ENCODE results near the gene AGPAT2. TPM values are rescaled to one million over a fixed set of nuclear protein-coding genes. Genes with fewer than 3 reads are reported as not detected.
A peak's percentile ranks its signal among the peaks of the same experiment; 100 is the strongest.

Gene AGPAT2
- total RNA-seq, 1 experiment from 2014 or later = 103 TPM

GRCh38 chr9:136666372-136667213 lies 20.7 kb downstream of the AGPAT2 start:
- Histone ChIP-seq H3K9me2 (replicated peaks; ENCODE audit: low read length) (no peaks in the 10 kb centered on the region), H4K20me1 (ENCODE audit: low read length) (no peaks in the 10 kb centered on the region), H3K4me1 (ENCODE audit: insufficient read depth, low read length) (no peaks in the 10 kb centered on the region), H3F3A (ENCODE audit: low read length, unreplicated experiment) (no peaks in the 10 kb centered on the region), H3K27me3 (ENCODE audit: low read length) (no peaks in the 10 kb centered on the region), H3K27ac (ENCODE audit: low read length) (no peak overlapping the region), H3K79me2 (ENCODE audit: low read length) (no peaks in the 10 kb centered on the region), H3K4me2 (ENCODE audit: low read length) (peak overlapping the region; percentile 63), H3K36me3 (ENCODE audit: low read depth, low read length) (no peaks in the 10 kb centered on the region), H3K4me3 (ENCODE audit: low read length) (peak overlapping the region; percentile 42; the same call in 1 of the 2 replicates), H3K9me3 (ENCODE audit: low read length) (no peaks in the 10 kb centered on the region), H3K9ac (ENCODE audit: low read length) (no peak overlapping the region), H2AFZ (ENCODE audit: low read length) (no peak overlapping the region)
- TF ChIP-seq EZH2phosphoT487 (IDR thresholded peaks at IDR 0.05; ENCODE audit: borderline replicate concordance, low read length) = no peak
- no peak for ATAC-seq
- intact Hi-C loops (cut with micrococcal nuclease) = no loop called here
- POLR2A ChIA-PET (ENCODE audit: unreplicated experiment) = interaction anchor here (0.6 kb wide), 1 partner anchor 23 kb away, joined by 7 read pairs; no protein-coding TSS in a partner anchor
- no TSS peak for BruUV-seq (replicated peaks)
- DNase-seq = no peak
- CTCF ChIA-PET = interaction anchor here (0.6 kb wide), 1 partner anchor 92 kb away, joined by 8 read pairs; the partner anchor contains the start of gene LCN8

GRCh38 chr9:136665704-136666371 lies 21.4 kb downstream of the AGPAT2 start:
- no TSS peak for BruUV-seq (replicated peaks)
- DNase-seq = no peak
- Histone ChIP-seq H3K27ac (ENCODE audit: low read length) (no peak overlapping the region), H3K4me3 (ENCODE audit: low read length) (peak overlapping the region; percentile 42; the same call in 1 of the 2 replicates), H2AFZ (ENCODE audit: low read length) (no peak overlapping the region), H3K79me2 (ENCODE audit: low read length) (no peaks in the 10 kb centered on the region), H3K4me1 (ENCODE audit: insufficient read depth, low read length) (no peaks in the 10 kb centered on the region), H3K27me3 (ENCODE audit: low read length) (no peaks in the 10 kb centered on the region), H3K9me2 (replicated peaks; ENCODE audit: low read length) (no peaks in the 10 kb centered on the region), H4K20me1 (ENCODE audit: low read length) (no peaks in the 10 kb centered on the region), H3K9me3 (ENCODE audit: low read length) (no peaks in the 10 kb centered on the region), H3K36me3 (ENCODE audit: low read depth, low read length) (no peaks in the 10 kb centered on the region), H3K4me2 (ENCODE audit: low read length) (peak overlapping the region; percentile 63), H3K9ac (ENCODE audit: low read length) (no peak overlapping the region), H3F3A (ENCODE audit: low read length, unreplicated experiment) (no peaks in the 10 kb centered on the region)
- ATAC-seq = 0 out of 2 replicates have a peak, but pooled peaks have one; percentile 5
- CTCF ChIA-PET = interaction anchor here (0.6 kb wide), 1 partner anchor 92 kb away, joined by 8 read pairs; the partner anchor contains the start of gene LCN8
- POLR2A ChIA-PET (ENCODE audit: unreplicated experiment) = interaction anchor here (0.6 kb wide), 1 partner anchor 23 kb away, joined by 7 read pairs; no protein-coding TSS in a partner anchor
- no peak for TF ChIP-seq EZH2phosphoT487 (IDR thresholded peaks at IDR 0.05; ENCODE audit: borderline replicate concordance, low read length)
- no peak for TF ChIP-seq EZH2 (IDR thresholded peaks at IDR 0.05; ENCODE audit: low read length, unreplicated experiment)
- TF ChIP-seq CTCF (conservative IDR thresholded peaks at IDR 0.05; ENCODE audit: low read depth, low read length) = no peak
- intact Hi-C loops (cut with micrococcal nuclease) = no loop called here

GRCh38 chr9:136665111-136665703 lies 22.1 kb downstream of the AGPAT2 start:
- no peaks in the 10 kb centered on the region for H4K20me1 ChIP-seq (ENCODE audit: low read length)
- no peak for ATAC-seq
- no peaks in the 10 kb centered on the region for H3K9me3 ChIP-seq (ENCODE audit: low read length)
- TF ChIP-seq EZH2phosphoT487 (IDR thresholded peaks at IDR 0.05; ENCODE audit: borderline replicate concordance, low read length) (no peak), CTCF (conservative IDR thresholded peaks at IDR 0.05; ENCODE audit: low read depth, low read length) (no peak), EZH2 (IDR thresholded peaks at IDR 0.05; ENCODE audit: low read length, unreplicated experiment) (no peak)
- H3K9me2 ChIP-seq (replicated peaks; ENCODE audit: low read length) = no peaks in the 10 kb centered on the region
- H2AFZ ChIP-seq (ENCODE audit: low read length) = no peak overlapping the region
- H3K4me2 ChIP-seq (ENCODE audit: low read length) = no peak overlapping the region
- no peak for DNase-seq
- no peak overlapping the region for H3K9ac ChIP-seq (ENCODE audit: low read length)
- H3F3A ChIP-seq (ENCODE audit: low read length, unreplicated experiment) = no peaks in the 10 kb centered on the region
- no peak overlapping the region for H3K4me3 ChIP-seq (ENCODE audit: low read length)
- H3K79me2 ChIP-seq (ENCODE audit: low read length) = no peaks in the 10 kb centered on the region
- H3K27ac ChIP-seq (ENCODE audit: low read length) = no peak overlapping the region
- intact Hi-C loops (cut with micrococcal nuclease) = no loop called here
- POLR2A ChIA-PET (ENCODE audit: unreplicated experiment) = no interaction called here
- no peaks in the 10 kb centered on the region for H3K36me3 ChIP-seq (ENCODE audit: low read depth, low read length)
- CTCF ChIA-PET = no interaction called here
- no peaks in the 10 kb centered on the region for H3K27me3 ChIP-seq (ENCODE audit: low read length)
- no peaks in the 10 kb centered on the region for H3K4me1 ChIP-seq (ENCODE audit: insufficient read depth, low read length)
- BruUV-seq (replicated peaks) = no TSS peak
